ENCODE measurements around the gene SSR1. TPM values are rescaled to one million over a fixed set of nuclear protein-coding genes. Genes with fewer than 3 reads are reported as not detected.

SSR1 gene
- total RNA-seq, 1 donor from 2014 or later, result 41.9 TPM

DNA sequence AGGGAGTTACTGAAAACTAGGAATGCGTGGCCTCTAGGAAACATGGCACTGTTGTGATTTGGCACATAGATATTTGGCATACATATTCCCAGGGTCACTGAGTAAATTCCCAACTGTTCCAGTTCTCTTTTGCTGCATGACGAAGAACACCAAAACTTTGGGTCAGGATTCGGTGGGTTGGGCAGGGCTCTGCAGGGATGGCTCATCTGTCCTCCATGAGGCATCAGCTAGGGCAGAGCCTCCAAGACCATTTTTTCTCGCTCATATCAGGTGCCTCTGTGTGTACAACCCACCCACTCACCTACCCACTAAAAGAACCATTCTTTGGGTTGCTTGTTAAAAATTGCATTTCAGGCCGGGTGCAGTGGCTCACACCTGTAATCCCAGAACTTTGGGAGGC, 57.1 kb downstream of the SSR1 start:
- no peak overlapping the region for H3K4me3 ChIP-seq (ENCODE audit: low read depth, low read length)
- no peak for DNase-seq (ENCODE audit: low read depth)
- TF ChIP-seq CTCF (conservative IDR thresholded peaks at IDR 0.05; ENCODE audit: low read depth, low read length), result no peak

GRCh38 chr6:7254980-7255835, 57.8 kb downstream of the SSR1 start:
- no peak for DNase-seq (ENCODE audit: low read depth)
- no peak for TF ChIP-seq CTCF (conservative IDR thresholded peaks at IDR 0.05; ENCODE audit: low read depth, low read length)
- no peak overlapping the region for H3K4me3 ChIP-seq (ENCODE audit: low read depth, low read length)

GRCh38 chr6:7252390-7252789, 60.6 kb downstream of the SSR1 start:
- no peak for DNase-seq (ENCODE audit: low read depth)
- H3K4me3 ChIP-seq (ENCODE audit: low read depth, low read length), result no peak overlapping the region
- TF ChIP-seq CTCF (conservative IDR thresholded peaks at IDR 0.05; ENCODE audit: low read depth, low read length), result no peak

GRCh38 chr6:7251646-7252260, 61.2 kb downstream of the SSR1 start:
- no peak overlapping the region for H3K4me3 ChIP-seq (ENCODE audit: low read depth, low read length)
- TF ChIP-seq CTCF (conservative IDR thresholded peaks at IDR 0.05; ENCODE audit: low read depth, low read length), result no peak

GRCh38 chr6:7250812-7251211, 62.2 kb downstream of the SSR1 start:
- DNase-seq (ENCODE audit: low read depth), result no peak
- no peak for TF ChIP-seq CTCF (conservative IDR thresholded peaks at IDR 0.05; ENCODE audit: low read depth, low read length)
- H3K4me3 ChIP-seq (ENCODE audit: low read depth, low read length), result no peak overlapping the region

More at GRCh38 chr6:7251646-7252260, 61.2 kb downstream of the SSR1 start:
- DNase-seq (ENCODE audit: low read depth), result no peak

DNA sequence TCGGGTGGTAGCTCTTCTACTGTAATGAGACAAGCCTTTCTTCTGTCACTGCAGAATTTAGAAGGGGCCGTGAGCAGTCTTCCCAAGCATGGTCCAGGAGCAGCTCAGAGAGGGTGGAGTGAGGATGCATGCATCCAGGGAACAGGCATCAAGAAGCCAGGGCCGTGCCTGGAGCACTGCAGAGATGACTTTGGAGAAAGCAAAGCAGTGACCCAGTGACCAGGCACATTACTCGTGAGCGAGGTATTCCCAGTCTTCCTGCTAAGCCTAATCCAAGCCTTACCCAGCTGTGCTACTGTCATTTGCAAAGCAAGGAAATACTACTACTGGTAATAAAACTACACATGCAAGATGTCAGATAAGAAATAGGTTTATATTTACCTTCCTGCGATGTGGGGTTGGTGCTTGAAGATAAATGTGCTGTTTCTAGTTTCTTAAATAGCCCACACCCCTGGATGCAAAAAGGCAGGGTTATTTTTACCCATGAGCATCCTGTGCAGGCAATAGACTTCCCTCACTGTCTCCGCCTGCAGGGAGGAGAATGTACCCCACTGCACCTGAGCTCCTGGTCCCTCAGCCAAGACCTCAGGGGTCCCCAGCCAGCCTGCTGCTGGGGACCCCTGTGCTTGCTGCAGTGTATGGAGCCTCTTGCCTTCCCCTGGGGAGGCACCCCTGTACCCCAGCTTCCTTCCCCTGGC, 62.9 kb downstream of the SSR1 start:
- no peak for DNase-seq (ENCODE audit: low read depth)
- no peak overlapping the region for H3K4me3 ChIP-seq (ENCODE audit: low read depth, low read length)

More for the DNA sequence above, 62.9 kb downstream of the SSR1 start:
- TF ChIP-seq CTCF (conservative IDR thresholded peaks at IDR 0.05; ENCODE audit: low read depth, low read length), result no peak
